K562 (cell line): ENCODE measurements around the gene COX19. TPM values are rescaled to one million over a fixed set of nuclear protein-coding genes. Genes with fewer than 3 reads are reported as not detected.
"Not testable (repeated sequence)": the region's sequence is repeated elsewhere in the genome, so short reads cannot be mapped to it uniquely, and the experiment has no call there.

Experiments
- ATAC-seq: fragments of 200-7000 bp; cut with Tn5 transposase; 3 replicates; pipeline ENCODE4 v1.9.1; 2020; ENCODE audit warnings: moderate library complexity
- BruUV-seq: library from RNA; stranded (reverse); fragments of 400-500 nt; replicated peaks from 2 replicates; lab custom pipeline; 2021; lab: Mats Ljungman, UMichigan
- CTCF ChIA-PET: fragments of 300-600 bp; formaldehyde crosslinking; extraction: SDS; loops from one replicate; lab custom pipeline; 2021; ENCODE audit warnings: low intra/inter-chr PET ratio; lab: Yijun Ruan, JAX
- POLR2A ChIA-PET: fragments of 300-600, 350-650 bp; sonication (Branson Sonifier 250); formaldehyde crosslinking; extraction: SDS; loops from one replicate; lab custom pipeline; 2021; ENCODE audit warnings: antibody characterized with exemption, inconsistent platforms; lab: Yijun Ruan, JAX
- DNase-seq, 4 experiments: peaks; one replicate each; pipeline versions ENCODE4 v3.0.0 to v3.0.0-alpha.2; 2011 to 2018; ENCODE audit warnings: low spot score in 3 of 4, mixed read lengths in 3 of 4; ENCODE audit errors: extremely low read depth in 1 of 4
- FAIRE-seq: peaks from 2 replicates; lab custom pipeline; 2011; peaks lifted over from hg19 to GRCh38; lab: Jason Lieb, UNC
- H2AFZ ChIP-seq: 2 replicates; pipeline ENCODE4 v1.6.0; 2011; ENCODE audit warnings: low read depth, low read length, control low read depth, inconsistent platforms
- H3K27ac ChIP-seq: fragments of 200-600 bp; 3 replicates; pipeline ENCODE4 v1.8.0; 2011; ENCODE audit warnings: low read depth, mild to moderate bottlenecking, control low read depth, inconsistent platforms, low read length, moderate library complexity, mixed read lengths; ENCODE audit errors: extremely low read depth
- H3K27me3 ChIP-seq, 2 experiments: fragments of 300-600 bp in 1 of 2; 2 replicates in 1 of 2; 3 replicates in 1 of 2; pipeline versions ENCODE4 v1.6.0 to v1.8.0; 2011; ENCODE audit warnings: inconsistent platforms in 2 of 2, low read length in 2 of 2, mild to moderate bottlenecking in 1 of 2, mixed read lengths in 1 of 2, moderate library complexity in 1 of 2; ENCODE audit not compliant: control insufficient read depth in 2 of 2, insufficient read depth in 2 of 2
- H3K36me3 ChIP-seq: fragments of 300-600 bp; 3 replicates; pipeline ENCODE4 v1.8.0; 2011; ENCODE audit warnings: mild to moderate bottlenecking, low read length, inconsistent platforms; ENCODE audit not compliant: control insufficient read depth, insufficient read depth
- H3K4me1 ChIP-seq, 2 experiments: fragments of 200-600 bp in 1 of 2; replicated peaks in 1 of 2; 2 replicates in 1 of 2; 3 replicates in 1 of 2; pipeline versions ENCODE4 v1.5.1 to v1.8.0; 2011; ENCODE audit warnings: inconsistent platforms in 2 of 2, low read length in 2 of 2, mild to moderate bottlenecking in 1 of 2, mixed read lengths in 1 of 2, moderate library complexity in 1 of 2; ENCODE audit not compliant: control insufficient read depth in 2 of 2, insufficient read depth in 2 of 2
- H3K4me2 ChIP-seq: 2 replicates; pipeline ENCODE4 v1.6.1; 2011; ENCODE audit warnings: low read length, control low read depth, inconsistent platforms, mixed read lengths; ENCODE audit not compliant: insufficient read depth
- H3K4me3 ChIP-seq: fragments of 200-600 bp; sonication (generic), shearing (Covaris generic); 2 replicates; pipeline ENCODE4 v1.5.1; 2016; ENCODE audit warnings: control low read depth, inconsistent platforms
- H3K79me2 ChIP-seq: fragments of 200-600 bp; 3 replicates; pipeline ENCODE4 v1.8.0; 2011; ENCODE audit warnings: low read length, inconsistent platforms; ENCODE audit not compliant: control insufficient read depth, insufficient read depth
- H3K9ac ChIP-seq, 2 experiments: 2 replicates each; pipeline versions ENCODE4 v1.6.0 to v1.6.1; 2011; ENCODE audit warnings: low read depth in 2 of 2, low read length in 2 of 2, control low read depth in 1 of 2, inconsistent platforms in 1 of 2, mild to moderate bottlenecking in 1 of 2, mixed read lengths in 1 of 2; ENCODE audit not compliant: insufficient read depth in 1 of 2
- H3K9me1 ChIP-seq: one replicate; pipeline ENCODE4 v1.6.0; 2011; ENCODE audit warnings: inconsistent platforms, mild to moderate bottlenecking, low read length, moderate library complexity; ENCODE audit not compliant: control insufficient read depth, insufficient read depth
- H3K9me3 ChIP-seq: replicated peaks from 2 replicates; pipeline ENCODE4 v1.5.1; 2011; ENCODE audit warnings: low read depth, low read length, inconsistent platforms; ENCODE audit not compliant: control insufficient read depth, insufficient read depth
- H4K20me1 ChIP-seq: replicated peaks from 2 replicates; pipeline ENCODE4 v1.6.1; 2011; ENCODE audit warnings: low read length, inconsistent platforms, mixed read lengths; ENCODE audit not compliant: control insufficient read depth, insufficient read depth
- SAFB ChIP-seq: fragments of 200-400 bp; formaldehyde crosslinking; IDR thresholded peaks from 2 replicates; pipeline ENCODE4 v1.6.1; 2017; ENCODE audit warnings: low read depth, low read length, borderline replicate concordance
- WGBS: fragments of 100-300 bp; shearing (Covaris generic); methylation state at CpG from one replicate; pipeline ENCODE4 v1.1.6; 2016; ENCODE audit warnings: low coverage, mixed read lengths; ENCODE audit not compliant: insufficient coverage; ENCODE audit errors: missing lambda C conversion rate; 5-methylcytosine and 5-hydroxymethylcytosine counted together
- in situ Hi-C: fragments of 300-500 bp; cut with MboI; formaldehyde crosslinking; loops from 4 replicates; pipeline ENCODE4 v1.15.0; 2018; ENCODE audit warnings: inconsistent platforms, mixed read lengths
- intact Hi-C: fragments of 100-400 bp; cut with micrococcal nuclease; formaldehyde crosslinking; loops from 2 replicates; pipeline ENCODE4 v1.14.2; 2022
- polyA plus RNA-seq, 8 experiments: library from polyadenylated mRNA; depleted of rRNA in 4 of 8; stranded (reverse) in 5 of 8; unstranded in 3 of 8; fragments of >200 nt; fragmentation: Nextera tagmentation in 2 of 8; fragmentation: Illumina TruSeq in 1 of 8; extraction: Ambion mirVana in 2 of 8; extraction: Trizol in 1 of 8; gene quantifications; 2 replicates each; pipeline versions ENCODE4 v1.2.1 to v1.2.3, GENCODE V29; 2011 to 2014; ENCODE audit warnings: inconsistent platforms in 1 of 8, missing spikeins in 1 of 8
- total RNA-seq, 7 experiments: library from RNA; depleted of rRNA in 6 of 7; stranded (reverse); fragments of >200 nt in 6 of 7; fragmentation: Illumina TruSeq in 2 of 7; extraction: Trizol in 2 of 7; gene quantifications; 2 replicates each; pipeline versions ENCODE4 v1.2.1 to v1.2.3, GENCODE V29; 2011 to 2021; ENCODE audit warnings: low replicate concordance in 1 of 7

Gene COX19
- total and polyA plus RNA-seq, 9 of the 15 experiments (the other 6 are each of a cell fraction or from before 2014, with no cell fraction given), result 5.2 to 10.5 (median 7.9) TPM

DNA sequence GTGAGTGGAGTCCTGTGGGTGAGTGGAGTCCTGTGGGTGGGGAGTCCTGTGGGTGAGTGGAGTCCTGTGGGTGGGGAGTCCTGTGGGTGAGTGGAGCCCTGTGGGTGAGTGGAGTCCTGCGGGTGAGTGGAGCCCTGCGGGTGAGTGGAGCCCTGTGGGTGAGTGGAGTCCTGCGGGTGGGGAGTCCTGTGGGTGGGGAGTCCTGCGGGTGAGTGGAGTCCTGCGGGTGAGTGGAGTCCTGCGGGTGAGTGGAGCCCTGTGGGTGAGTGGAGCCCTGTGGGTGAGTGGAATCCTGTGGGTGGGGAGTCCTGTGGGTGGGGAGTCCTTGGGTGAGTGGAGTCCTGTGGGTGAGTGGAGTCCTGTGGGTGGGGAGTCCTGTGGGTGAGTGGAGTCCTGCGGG is 27.1 kb upstream of the COX19 start:
- H3K4me2 ChIP-seq, H3K79me2 ChIP-seq, CTCF ChIA-PET, H3K9me3 ChIP-seq, H3K9me1 ChIP-seq, H4K20me1 ChIP-seq, H3K27ac ChIP-seq, H2AFZ ChIP-seq, H3K4me3 ChIP-seq, POLR2A ChIA-PET, intact Hi-C loops, ATAC-seq, H3K9ac ChIP-seq, DNase-seq, BruUV-seq, in situ Hi-C loops, FAIRE-seq, H3K27me3 ChIP-seq: not testable (repeated sequence)
- peaks cover 13% of the 10 kb centered on the region; the same call in 1 of the 3 replicates for H3K36me3 ChIP-seq
- TF ChIP-seq SAFB, result peak; percentile 69; the same call in 1 of the 2 replicates
- WGBS, result no CpG with 5 or more reads among the region's 7 CpGs
- peaks cover 0 to 40% of the 10 kb centered on the region in 2 experiments; a peak in 2 of 5 replicates for H3K4me1 ChIP-seq

DNA sequence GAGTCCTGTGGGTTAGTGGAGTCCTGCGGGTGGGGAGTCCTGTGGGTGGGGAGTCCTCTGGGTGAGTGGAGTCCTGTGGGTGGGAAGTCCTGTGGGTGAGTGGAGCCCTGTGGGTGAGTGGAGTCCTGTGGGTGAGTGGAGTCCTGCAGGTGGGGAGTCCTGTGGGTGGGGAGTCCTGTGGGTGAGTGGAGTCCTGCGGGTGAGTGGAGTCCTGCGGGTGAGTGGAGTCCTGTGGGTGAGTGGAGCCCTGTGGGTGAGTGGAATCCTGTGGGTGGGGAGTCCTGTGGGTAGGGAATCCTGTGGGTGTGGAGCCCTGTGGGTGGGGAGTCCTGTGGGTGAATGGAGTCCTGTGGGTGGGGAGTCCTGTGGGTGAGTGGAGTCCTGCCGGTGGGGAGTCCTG is 26.7 kb upstream of the COX19 start:
- H3K27me3 ChIP-seq, intact Hi-C loops, DNase-seq, ATAC-seq, H3K9ac ChIP-seq, H3K27ac ChIP-seq, H3K4me3 ChIP-seq, H3K9me1 ChIP-seq, in situ Hi-C loops, FAIRE-seq, BruUV-seq, H2AFZ ChIP-seq, H4K20me1 ChIP-seq, H3K79me2 ChIP-seq, CTCF ChIA-PET, H3K4me2 ChIP-seq, POLR2A ChIA-PET, H3K9me3 ChIP-seq: not testable (repeated sequence)
- WGBS, result no CpG with 5 or more reads among the region's 4 CpGs
- Histone ChIP-seq H3K36me3 (peaks cover 14% of the 10 kb centered on the region; the same call in 1 of the 3 replicates), H3K4me1 (peaks cover 0 to 41% of the 10 kb centered on the region in 2 experiments; a peak in 2 of 5 replicates)
